IPS-15b (cell line): ENCODE measurements around the gene SLC35E3.

Experiments used
- H3K27me3 ChIP-seq: one replicate; pipeline ENCODE4 v1.6.1; 2013; ENCODE audit warnings: low read length; ENCODE audit not compliant: control insufficient read depth, insufficient read depth
- H3K36me3 ChIP-seq: one replicate; pipeline ENCODE4 v1.6.1; 2013; ENCODE audit warnings: low read length; ENCODE audit not compliant: control insufficient read depth, insufficient read depth
- H3K4me1 ChIP-seq: one replicate; pipeline ENCODE4 v1.6.1; 2013; ENCODE audit warnings: mild to moderate bottlenecking, low read length; ENCODE audit not compliant: control insufficient read depth, insufficient read depth
- H3K4me3 ChIP-seq: one replicate; pipeline ENCODE4 v1.5.1; 2013; ENCODE audit warnings: low read depth, low read length
- H3K9ac ChIP-seq: one replicate; pipeline ENCODE4 v1.6.1; 2013; ENCODE audit warnings: low read depth, mild to moderate bottlenecking, low read length
- H3K9me3 ChIP-seq: one replicate; pipeline ENCODE4 v1.6.1; 2013; ENCODE audit warnings: mild to moderate bottlenecking, low read length; ENCODE audit not compliant: control insufficient read depth, insufficient read depth

Gene SLC35E3

DNA sequence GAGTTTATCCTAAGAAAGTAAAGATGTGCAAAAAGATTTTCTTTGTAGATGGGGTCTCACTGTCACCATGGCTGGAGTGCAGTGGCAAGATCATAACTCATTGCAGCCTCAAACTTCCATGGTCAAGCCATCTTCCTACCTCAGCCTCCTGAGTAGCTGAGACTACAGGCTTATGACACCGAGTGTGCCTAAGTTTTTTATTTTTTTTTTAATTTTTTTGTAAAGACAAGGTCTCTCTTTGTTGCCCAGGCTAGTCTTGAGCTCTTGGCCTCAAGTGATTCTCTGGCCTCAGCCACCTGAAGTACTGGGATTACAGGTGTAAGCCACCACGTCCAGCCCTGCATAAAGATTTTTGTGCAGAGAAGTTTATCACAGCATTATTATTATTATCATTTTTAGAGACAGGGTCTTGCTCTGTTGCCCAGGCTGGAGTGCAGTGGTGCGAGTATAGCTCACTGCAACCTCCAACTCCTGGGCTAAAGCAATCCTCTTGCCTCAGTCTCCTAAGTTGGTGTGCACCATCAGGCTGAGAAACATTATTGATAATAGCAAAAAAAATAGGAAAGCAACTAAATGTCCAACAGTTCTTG is 42.7 kb downstream of the SLC35E3 start:
- Histone ChIP-seq H3K4me3 (no peak overlapping the region), H3K9ac (no peak overlapping the region), H3K36me3 (no peaks in the 10 kb centered on the region), H3K27me3 (no peaks in the 10 kb centered on the region), H3K9me3 (no peaks in the 10 kb centered on the region), H3K4me1 (no peaks in the 10 kb centered on the region)

DNA sequence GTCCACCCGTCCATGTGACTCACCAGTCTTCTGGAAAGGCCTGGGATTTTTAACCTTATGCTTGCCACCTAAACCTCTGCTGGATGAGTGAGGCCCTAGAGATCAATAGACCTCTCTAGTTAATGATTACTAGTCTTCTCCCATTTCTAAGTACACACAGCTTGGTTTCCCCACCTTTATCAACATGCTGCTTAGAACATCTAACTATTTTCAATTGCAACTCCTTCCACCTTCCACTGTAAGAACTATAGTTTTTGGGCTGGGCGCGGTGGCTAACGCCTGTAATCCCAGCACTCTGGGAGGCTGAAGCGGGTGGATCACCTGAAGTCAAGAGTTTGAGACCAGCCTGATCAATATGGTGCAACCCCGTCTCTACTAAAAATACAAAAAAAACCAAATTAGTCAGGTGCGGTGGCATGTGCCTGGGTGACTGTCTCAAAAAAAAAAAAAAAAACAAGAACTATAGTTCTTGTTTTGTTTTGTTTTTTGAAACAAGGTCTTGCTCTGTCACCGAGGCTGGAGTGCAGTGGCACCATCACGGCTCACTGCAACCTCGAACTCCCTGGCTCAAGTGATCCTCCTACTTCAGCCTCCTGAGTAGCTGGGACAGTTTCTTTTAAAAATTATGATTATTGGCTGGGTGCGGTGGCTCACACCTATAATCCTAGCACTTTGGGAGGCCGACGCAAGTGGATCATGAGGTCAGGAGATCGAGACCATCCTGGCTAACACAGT is 43.3 kb downstream of the SLC35E3 start:
- no peaks in the 10 kb centered on the region for H3K4me1 ChIP-seq
- H3K9ac ChIP-seq, result no peak overlapping the region
- H3K9me3 ChIP-seq, result no peaks in the 10 kb centered on the region
- H3K36me3 ChIP-seq, result no peaks in the 10 kb centered on the region
- no peak overlapping the region for H3K4me3 ChIP-seq
- no peaks in the 10 kb centered on the region for H3K27me3 ChIP-seq

DNA sequence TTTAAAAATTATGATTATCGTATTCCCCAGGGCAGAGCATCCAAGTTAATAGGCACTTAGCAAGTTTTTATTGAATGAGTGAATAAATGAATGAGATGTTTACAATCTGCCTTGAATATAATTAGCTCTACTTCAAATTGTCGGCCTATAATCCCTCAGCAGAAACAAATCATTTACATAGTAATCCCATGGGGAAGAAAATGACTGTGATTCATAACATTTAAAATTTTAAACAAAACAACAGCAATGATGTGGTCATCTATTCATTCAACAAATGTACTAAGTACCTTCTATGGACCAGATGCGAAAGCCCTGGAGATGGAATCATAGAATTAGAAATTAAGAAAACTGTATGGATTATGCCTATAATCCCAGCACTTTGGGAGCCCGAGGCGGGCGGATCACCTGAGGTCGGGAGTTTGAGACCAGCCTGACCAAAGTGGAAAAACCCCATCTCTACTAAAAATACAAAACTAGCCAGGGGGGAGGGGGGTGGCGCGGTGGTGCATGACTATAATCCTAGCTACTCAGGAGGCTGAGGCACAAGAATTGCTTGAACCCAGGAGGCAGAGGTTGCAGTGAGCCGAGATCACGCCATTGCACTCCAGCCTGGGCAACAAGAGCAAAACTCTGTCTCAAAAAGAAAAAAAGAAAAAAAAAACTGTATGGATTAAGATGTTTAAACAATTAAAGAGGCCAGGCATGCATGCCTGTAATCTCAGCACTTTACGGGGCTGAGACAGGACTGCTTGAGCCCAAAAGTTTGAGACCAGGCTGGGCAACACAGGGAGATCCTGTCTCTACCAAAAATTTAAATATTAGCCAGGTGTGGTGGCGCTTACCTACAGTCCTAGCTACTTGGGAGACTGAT is 44.3 kb downstream of the SLC35E3 start:
- Histone ChIP-seq H3K27me3 (no peaks in the 10 kb centered on the region), H3K4me3 (no peak overlapping the region), H3K36me3 (no peaks in the 10 kb centered on the region), H3K9ac (no peak overlapping the region), H3K4me1 (no peaks in the 10 kb centered on the region), H3K9me3 (no peaks in the 10 kb centered on the region)

DNA sequence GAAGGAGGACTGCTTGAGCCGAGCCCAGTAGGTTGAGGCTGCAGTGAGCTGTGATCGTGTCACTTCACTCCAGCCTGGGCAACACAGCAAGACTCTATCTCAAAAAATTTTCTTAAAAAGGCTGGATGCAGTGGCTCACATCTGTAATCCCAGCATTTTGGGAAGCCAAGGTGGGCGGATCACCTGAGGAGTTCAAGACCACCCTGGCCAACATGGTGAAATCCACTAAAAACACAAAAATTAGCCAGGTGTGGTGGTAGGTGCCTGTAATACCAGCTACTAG is 44.9 kb downstream of the SLC35E3 start:
- H3K27me3 ChIP-seq, result no peaks in the 10 kb centered on the region
- H3K36me3 ChIP-seq, result no peaks in the 10 kb centered on the region
- H3K9ac ChIP-seq, result no peak overlapping the region
- no peaks in the 10 kb centered on the region for H3K4me1 ChIP-seq
- H3K4me3 ChIP-seq, result no peak overlapping the region
- H3K9me3 ChIP-seq, result no peaks in the 10 kb centered on the region

DNA sequence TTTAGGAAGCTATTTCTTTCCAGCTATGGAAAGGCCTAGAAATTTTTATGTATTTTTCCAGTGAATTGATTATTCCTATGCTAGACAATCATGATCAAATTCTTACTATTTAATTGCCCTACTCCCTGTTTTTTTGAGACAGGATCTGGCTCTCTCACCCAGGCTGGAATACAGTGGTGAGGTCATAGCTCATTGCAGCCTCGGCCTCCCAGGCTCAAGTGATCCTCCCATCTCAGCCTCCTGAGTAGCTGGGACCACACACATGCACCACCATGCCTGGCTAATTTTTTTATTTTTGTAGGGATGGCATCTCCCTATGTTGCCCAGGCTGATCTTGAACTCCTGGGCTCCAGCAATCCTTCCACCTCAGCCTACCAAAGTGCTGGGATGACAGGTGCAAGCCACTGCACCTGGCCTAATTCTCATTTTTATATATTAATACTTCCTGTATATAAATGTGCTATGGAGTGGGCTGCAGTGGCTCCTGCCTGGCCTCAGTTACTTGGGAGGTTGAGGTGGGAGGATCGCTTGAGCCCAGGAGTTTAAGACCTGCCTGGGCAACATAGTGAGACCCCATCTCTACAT is 46.0 kb downstream of the SLC35E3 start:
- H3K4me3 ChIP-seq, result no peak overlapping the region
- H3K4me1 ChIP-seq, result no peaks in the 10 kb centered on the region
- H3K27me3 ChIP-seq, result no peaks in the 10 kb centered on the region

DNA sequence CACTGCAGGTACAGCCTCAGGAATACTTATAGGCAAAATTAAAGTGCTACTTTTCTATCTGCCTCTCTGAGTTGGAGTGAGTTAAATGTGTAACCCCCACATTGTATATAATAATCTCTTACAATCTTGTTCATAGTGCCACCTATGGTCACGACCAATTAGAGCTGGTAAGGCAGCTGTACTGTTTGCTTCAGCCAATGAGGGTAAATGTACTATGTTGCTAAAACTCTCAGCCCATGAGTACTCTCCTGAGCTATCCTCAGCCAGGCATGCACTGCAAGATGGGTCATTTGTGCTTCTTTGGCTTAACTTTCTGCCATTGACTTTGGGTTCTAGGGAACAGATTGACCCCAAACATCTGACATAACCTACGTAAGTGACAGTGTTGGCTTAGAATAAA is 47.0 kb downstream of the SLC35E3 start:
- H3K27me3 ChIP-seq, result no peaks in the 10 kb centered on the region

More for the DNA sequence above, 46.0 kb downstream of the SLC35E3 start:
- no peak overlapping the region for H3K9ac ChIP-seq
- H3K9me3 ChIP-seq, result no peaks in the 10 kb centered on the region
- no peaks in the 10 kb centered on the region for H3K36me3 ChIP-seq

DNA sequence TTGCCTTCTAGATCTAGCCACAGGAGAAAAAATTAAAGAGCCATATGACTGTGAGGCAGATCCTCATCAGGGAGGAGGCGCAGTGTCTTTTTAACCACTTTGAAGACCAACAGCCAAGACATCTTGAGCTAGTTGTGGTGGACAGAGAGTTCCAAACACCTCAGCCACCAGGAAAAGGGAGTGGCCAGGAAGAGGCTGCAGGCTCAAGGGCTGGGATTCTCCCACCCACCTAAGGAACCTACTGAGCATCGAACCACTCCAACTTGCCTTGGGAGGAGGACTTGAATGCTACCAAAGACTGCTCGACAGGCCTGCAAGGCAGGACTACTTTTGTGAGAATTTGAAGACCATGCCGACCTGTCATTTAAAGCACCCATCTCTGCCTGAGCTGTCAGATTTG is 47.5 kb downstream of the SLC35E3 start:
- Histone ChIP-seq H3K9me3 (no peaks in the 10 kb centered on the region), H3K27me3 (no peaks in the 10 kb centered on the region), H3K9ac (no peak overlapping the region), H3K4me1 (no peaks in the 10 kb centered on the region), H3K4me3 (no peak overlapping the region), H3K36me3 (no peaks in the 10 kb centered on the region)

More for the DNA sequence above, 47.0 kb downstream of the SLC35E3 start:
- Histone ChIP-seq H3K9me3 (no peaks in the 10 kb centered on the region), H3K4me3 (no peak overlapping the region), H3K9ac (no peak overlapping the region), H3K4me1 (no peaks in the 10 kb centered on the region), H3K36me3 (no peaks in the 10 kb centered on the region)

DNA sequence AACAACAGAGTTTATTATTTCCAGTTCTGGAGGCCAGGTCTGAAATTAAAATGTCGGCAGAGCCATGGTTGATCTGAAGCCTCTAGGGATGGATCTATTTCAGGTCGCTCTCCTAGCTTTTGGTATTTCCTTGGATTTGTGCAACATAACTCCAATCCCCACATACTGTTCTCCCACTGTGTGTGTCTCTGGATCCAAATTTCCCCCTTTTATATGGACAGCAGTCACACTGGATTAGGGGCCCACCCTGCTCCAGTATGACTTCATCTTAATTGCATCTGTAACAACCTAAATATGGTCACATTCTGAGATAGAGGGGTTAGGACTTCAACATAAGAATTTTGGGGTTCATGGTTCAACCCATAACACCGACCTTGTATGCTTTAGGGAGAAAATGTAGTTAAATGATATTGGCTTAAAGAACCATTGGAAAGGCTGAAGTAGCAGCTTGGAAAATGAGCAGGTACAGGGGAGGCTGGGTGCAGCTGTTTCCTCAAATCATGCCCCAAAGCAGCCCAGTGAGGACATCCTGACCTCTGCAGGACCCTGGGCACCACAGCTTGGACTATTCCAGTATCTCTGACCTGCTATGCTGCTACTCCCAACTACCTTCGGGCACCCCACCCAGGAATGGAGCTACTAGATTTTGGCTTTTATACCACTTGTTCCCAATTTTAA is 48.1 kb downstream of the SLC35E3 start:
- no peaks in the 10 kb centered on the region for H3K9me3 ChIP-seq
- H3K27me3 ChIP-seq, result no peaks in the 10 kb centered on the region
- H3K9ac ChIP-seq, result no peak overlapping the region
- H3K4me3 ChIP-seq, result no peak overlapping the region
- no peaks in the 10 kb centered on the region for H3K36me3 ChIP-seq
- no peaks in the 10 kb centered on the region for H3K4me1 ChIP-seq

DNA sequence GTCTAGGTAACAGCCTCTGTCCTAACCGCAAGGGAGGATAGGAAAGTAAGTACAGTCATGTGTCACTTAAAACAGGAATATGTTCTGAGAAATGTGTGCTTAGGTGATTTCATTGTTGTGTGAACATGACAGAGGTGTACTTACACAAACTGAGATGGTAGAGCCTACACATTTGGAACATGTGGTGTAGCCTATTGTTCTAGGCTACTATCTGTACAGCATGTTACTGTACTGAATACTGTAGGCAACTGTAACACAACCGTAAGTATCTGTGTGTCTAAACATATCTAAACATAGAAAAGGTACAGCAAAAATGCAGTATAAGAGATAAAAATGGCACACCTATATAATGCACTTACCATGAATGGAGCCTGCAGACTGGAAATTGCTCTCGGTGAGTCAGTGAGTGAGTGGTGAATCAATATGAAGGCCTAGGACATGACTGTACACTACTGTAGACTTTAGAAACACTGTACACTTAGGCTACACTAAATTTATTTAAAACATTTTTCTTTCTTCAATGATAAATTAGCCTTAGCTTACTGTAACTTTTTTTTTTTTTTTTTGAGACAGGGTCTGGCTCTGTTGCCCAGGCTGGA is 48.8 kb downstream of the SLC35E3 start:
- no peaks in the 10 kb centered on the region for H3K4me1 ChIP-seq
- no peaks in the 10 kb centered on the region for H3K36me3 ChIP-seq
- H3K27me3 ChIP-seq, result no peaks in the 10 kb centered on the region
- H3K4me3 ChIP-seq, result no peak overlapping the region
- H3K9me3 ChIP-seq, result no peaks in the 10 kb centered on the region
- H3K9ac ChIP-seq, result no peak overlapping the region

DNA sequence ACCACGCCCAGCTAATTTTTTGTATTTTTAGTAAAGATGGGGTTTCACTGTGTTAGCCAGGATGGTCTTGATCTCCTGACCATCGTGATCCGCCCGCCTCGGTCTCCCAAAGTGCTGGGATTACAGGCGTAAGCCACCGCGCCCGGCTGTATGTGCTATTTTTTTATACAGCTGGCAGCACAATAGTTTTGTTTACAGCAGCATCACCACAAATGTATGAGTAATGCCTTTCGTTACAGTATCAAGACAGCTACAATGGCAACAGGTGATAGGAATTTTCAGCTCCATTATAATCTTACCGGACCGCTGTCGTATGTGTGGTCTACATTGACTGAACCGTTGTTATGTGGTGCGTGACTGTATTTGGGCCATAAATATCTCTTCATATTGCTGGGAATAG is 50.4 kb downstream of the SLC35E3 start:
- H3K27me3 ChIP-seq, result no peaks in the 10 kb centered on the region
- H3K36me3 ChIP-seq, result no peaks in the 10 kb centered on the region
- H3K9ac ChIP-seq, result no peak overlapping the region
- no peak overlapping the region for H3K4me3 ChIP-seq
- no peaks in the 10 kb centered on the region for H3K4me1 ChIP-seq
- no peaks in the 10 kb centered on the region for H3K9me3 ChIP-seq

DNA sequence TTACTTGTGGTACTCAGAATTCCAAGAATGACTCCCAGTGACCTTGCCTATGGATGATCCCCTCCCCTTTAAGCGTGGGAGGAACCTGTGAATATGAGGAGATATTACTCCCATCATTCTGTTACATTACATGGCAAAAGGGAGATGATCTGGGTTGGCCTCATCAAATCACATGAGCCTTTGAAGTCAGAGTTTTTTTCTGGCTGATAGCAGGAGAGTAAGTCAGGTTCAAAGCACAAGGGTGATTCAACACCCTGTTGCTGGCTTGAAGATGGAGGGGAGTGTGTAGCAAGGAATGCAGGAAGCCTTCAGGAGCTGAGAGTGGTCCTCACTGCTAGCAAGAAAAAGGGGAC is 52.9 kb downstream of the SLC35E3 start:
- no peaks in the 10 kb centered on the region for H3K9me3 ChIP-seq
- H3K27me3 ChIP-seq, result no peaks in the 10 kb centered on the region
- H3K9ac ChIP-seq, result no peak overlapping the region
- H3K36me3 ChIP-seq, result no peaks in the 10 kb centered on the region
- H3K4me3 ChIP-seq, result no peak overlapping the region
- H3K4me1 ChIP-seq, result no peaks in the 10 kb centered on the region
